HG03196 (cell line): ENCODE measurements around the gene CELA2B.
"Not testable (repeated sequence)": the region's sequence is repeated elsewhere in the genome, so short reads cannot be mapped to it uniquely, and the experiment has no call there.

Experiments
- ATAC-seq: cut with Tn5 transposase; IDR thresholded peaks from one replicate; pipeline ENCODE4 v1.9.1; 2021; ENCODE audit not compliant: unreplicated experiment

Gene CELA2B

DNA sequence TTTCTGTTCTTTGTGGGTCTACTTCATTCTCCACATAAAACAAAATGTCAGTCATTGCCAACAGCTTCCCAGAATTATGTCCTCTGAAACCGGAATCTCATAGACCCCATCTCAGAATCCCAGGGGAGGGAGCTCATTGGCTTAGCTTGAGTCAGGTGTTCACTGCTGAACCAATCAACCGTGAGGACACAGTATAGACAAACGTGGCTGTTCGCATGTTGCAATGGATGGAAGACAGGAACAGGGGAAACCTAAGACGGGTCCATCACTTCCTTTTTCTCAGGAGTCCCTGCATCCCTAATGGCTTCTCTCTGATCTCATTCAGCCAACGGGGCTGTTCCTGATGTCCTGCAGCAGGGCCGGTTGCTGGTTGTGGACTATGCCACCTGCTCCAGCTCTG, 10.2 kb upstream of the CELA2B start:
- ATAC-seq = no peak

DNA sequence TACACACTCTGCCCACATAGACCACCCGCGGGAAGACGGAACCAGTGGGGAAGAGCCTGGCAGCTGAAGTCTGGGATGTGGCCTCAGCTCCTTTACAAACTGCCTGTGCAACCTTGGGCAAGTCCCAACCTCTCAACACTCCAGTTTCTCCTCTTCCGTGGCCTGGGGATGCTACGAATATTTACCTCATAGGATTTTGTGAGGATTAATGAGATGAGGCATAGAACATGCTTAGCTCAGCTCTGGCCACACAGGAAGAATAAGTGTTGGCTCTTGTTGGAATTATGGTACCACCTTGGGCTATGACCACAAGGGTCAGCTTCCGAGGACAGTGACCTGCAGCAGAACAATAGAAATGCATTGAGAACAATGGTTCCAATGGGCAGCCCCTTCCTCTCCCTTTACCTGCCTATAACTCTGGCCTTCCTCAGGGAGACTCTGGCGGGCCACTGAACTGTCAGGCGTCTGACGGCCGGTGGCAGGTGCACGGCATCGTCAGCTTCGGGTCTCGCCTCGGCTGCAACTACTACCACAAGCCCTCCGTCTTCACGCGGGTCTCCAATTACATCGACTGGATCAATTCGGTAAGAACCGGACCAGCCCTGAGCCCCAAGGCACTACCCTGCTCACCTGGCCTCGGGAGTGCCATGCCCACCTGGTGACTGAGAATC, 8.8 kb upstream of the CELA2B start:
- ATAC-seq = not testable (repeated sequence)

DNA sequence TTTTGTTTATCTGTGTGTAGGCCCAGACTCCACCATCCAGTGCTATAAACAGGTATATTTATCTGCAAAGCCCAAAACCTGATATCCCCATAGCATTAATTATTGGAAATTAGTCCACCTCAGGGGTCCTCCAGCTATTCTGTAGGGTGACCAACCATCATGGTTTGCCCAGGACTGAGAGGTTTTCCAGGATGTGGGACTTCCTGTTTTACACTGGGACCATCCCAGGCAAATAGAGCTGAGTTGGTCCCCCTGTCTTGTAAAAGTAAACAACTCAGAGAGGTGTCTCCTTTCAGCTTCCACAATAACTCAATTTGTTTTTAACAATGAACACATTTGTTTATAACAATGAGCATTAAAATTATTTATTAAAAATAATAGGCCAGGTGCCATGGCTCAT, 7.8 kb upstream of the CELA2B start:
- ATAC-seq = no peak

DNA sequence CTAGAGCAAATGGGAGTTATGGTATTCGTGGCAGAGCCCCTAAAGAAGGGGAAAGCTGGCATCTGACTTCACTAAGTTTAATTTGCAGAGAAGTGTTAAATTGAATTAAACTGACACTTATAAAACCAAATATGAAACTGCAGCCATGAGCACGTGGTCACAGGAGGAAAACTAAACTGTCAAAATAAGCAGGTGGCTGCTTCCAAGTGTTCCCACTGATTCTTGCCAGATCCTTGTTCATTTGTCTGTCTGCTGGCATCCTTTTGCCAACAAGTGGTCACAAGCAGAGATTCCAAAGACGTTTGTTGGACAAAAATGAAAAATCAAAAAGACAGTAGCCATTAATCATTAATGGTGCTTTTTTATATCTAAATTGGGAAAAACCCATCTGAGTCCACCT, 6.5 kb upstream of the CELA2B start:
- ATAC-seq = no peak

DNA sequence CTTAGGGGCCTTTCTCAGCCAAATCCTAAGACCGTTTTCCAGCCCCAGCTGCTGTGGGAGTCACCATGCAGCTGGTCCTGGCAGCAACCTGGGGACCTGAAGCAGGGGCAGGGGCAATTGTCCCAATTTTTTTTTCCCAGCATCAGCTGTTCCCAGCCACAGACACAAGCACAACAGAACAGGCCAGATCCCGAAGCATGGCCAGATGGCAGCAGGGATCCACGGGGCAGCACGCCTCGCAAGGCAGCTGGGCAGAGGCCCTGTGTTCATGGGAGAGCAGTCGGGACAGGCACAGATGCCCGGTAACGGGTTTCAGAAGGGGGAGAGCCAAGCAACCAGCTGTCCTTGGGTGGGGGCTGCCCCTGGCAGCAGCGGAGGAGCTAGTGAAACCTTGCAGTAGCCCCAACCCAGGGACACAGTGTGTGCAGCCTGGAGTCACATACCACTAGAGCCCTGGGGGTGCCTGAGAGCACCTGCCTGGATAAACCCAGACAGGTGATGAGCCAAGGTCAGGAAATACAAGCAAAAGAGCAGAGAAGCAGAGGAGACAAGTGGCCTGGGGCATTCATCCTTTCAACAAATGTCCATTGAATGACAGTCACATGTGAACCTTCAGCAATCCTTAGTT, 6.0 kb upstream of the CELA2B start:
- ATAC-seq = not testable (repeated sequence)

DNA sequence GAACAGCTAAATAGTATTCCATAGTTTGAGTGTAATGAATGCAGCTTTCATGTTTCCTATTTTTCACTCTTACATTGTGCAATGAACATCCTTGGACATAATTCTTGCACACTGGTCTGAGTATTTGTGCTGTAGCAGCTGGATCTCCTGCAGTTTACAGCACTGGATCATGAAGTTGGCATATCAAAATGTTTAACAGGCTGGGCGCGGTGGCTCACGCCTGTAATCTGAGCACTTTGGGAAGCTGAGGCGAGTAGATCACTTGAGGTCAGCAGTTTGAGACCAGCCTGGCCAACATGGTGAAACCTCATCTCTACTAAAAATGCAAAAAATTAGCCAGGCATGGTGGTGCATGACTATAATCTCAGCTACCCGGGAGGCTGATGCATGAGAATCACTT, 4.8 kb upstream of the CELA2B start:
- not testable (repeated sequence) for ATAC-seq

DNA sequence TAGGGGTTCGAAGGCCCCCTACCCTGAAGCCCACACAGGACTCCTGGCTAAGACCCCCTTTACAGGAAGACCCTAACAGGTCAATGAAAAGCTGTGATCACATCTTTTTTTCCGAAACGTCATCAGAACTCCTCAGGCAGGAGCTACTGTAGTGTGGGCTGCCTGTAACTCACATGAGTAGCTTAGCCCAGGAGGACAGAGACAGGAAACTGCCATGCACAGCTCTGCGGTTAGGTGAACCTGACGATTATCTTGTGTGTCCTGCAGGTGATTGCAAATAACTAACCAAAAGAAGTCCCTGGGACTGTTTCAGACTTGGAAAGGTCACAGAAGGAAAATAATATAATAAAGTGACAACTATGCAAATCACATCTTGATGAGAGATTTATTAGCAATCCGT, 4.2 kb upstream of the CELA2B start:
- ATAC-seq = not testable (repeated sequence)

DNA sequence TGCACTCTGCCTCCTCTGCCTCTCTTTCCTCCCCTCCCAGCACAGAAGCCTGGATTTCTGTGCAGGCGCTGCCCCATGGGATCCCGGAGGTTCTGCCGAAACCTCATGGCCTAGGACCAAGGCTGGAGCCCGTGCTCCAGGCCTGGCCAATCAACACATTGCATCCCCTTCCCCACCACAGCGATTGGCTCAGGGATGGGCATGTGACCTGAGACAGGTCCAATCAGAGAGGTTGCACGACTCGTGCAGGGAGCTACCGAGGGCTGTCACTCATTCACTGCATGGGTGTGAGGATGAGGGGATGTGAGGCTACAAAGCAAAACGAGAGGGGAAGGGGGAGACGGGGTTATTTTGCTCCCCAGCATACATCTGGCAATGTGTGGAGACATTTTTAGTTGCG, 3.3 kb upstream of the CELA2B start:
- ATAC-seq = no peak

DNA sequence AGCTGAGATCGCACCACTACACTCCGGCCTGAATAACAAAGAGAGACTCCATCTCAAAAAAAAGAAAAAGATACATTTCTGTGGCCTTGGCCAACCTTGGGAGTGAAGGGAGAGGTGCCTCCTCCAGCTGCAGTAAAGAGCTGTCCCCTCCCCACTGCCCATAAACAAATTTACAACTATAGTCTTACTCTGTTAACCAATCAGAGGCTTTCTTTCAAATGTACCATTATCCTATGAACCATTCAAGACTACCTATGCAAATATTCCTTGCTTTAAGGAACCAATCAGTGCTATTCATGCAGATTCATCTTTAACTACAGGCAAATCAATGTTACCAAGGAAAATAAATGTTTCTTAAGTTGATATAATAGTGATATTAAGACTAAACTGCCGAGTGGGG, 1.0 kb downstream of the CELA2B start:
- no peak for ATAC-seq

DNA sequence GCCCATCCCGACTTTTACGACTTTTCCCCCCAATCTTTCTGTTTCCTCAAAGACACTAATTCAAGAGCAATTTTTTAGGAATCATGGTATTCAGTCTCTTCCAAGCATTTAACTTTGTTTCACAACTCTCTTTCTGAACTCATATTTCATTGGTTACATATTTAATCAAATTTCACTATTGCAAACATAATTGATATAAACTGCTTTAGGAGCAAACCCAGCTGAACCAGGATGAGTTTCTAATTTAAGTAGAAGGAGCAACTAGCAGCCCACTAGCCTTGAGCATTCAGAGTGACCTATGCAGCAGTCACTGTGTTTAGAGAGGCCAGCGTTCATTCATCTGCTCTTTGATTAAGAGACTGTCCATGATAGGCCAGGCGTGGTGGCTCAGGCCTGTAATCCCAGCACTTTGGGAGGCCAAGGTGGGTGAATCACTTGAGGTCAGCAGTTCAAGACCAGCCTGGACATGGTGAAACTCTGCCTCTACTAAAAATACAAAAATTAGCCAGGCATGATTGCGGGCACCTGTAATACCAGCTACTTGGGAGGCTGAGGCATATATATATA, 1.8 kb downstream of the CELA2B start:
- ATAC-seq = no peak

DNA sequence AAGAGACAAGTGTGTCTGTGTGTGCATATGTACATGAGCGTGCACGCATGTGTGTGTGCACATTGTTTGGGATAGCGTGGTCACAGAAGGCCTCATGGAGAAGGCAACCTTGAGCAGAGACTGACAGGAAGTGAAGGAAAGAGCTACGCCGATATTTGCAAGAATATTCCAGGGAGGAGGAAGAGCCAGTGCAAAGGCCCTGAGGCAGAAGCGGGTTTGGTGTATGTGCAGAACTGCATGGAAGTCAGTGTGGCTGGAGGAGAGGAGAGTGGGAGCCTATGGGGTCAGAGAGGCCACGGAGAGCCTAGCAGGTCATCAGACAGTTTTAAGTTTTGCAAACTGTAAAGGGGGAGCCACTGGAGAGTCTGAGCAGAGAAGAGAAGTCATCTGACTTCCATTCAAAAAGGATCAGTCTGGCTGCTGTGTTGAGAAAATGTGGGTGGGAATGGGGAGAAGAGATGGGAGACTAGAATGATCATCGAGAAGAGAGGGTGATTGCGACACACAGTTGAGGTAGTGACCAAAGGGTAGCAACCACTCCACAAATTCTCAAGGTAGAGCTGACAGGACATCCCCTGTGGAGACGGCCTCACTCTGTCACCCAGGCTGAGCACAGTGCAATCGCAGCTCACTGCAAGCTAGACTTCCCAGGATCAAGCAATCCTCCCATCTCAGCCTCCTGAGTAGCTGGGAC, 3.9 kb downstream of the CELA2B start:
- ATAC-seq = no peak

DNA sequence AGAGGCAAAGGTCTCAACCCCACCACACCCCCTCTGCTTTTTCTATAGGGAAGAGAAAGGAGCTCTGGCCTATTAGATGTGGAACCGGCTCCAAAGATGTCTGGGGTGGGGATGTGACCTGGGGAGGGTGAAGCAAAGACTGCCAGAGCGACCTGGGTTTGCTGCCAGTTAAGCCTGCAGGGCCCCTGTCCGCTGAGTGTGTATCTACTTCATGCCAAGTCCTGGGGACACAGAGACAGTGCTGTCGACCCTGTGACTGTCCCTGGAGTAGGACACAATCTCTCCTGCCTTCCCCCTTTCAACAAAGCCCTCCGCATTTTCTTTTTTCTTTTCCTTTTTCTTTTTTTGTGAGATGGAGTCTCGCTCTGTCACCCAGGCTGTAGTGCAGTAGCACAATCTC, 6.6 kb downstream of the CELA2B start:
- ATAC-seq = not testable (repeated sequence)

DNA sequence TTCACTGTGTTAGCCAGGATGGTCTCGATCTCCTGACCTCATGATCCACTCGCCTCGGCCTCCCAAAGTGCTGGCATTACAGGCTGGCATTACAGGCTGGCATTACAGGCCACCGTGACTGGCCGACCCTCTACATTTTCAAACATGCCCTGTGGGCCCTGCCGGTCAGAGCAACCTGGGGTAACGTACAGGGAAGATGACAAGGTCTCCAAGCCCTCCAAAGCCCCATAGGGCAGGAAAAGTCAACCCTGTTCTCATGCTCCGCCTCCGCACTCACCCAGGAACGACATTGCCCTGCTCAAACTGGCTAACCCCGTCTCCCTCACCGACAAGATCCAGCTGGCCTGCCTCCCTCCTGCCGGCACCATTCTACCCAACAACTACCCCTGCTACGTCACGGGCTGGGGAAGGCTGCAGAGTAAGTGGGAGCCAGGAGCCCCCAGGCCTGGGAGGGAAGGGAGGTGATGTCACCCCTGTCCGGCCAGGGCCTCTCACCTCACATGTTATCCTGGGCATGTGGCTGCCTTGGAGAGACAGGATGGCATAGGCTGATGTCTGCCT, 7.2 kb downstream of the CELA2B start:
- ATAC-seq = not testable (repeated sequence)

DNA sequence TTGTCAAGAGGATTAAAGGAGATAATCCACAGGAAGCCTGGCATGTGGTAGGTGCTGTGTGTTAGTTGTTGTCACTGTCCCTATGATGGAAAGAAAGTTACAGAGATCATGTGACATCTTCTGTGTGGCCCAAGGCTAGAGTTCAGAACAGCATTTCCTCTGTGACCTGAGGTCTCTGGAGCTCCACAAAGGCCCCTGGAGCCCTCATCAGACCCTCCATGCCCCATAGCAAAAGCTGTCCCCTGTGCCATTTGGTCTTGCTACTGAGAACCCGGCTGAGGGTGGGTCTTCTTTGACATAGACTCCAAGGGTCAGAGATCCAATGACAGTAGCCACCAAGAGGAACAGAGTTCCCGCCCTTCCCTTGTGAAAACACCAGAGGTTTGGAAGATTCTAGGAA, 8.1 kb downstream of the CELA2B start:
- no peak for ATAC-seq

DNA sequence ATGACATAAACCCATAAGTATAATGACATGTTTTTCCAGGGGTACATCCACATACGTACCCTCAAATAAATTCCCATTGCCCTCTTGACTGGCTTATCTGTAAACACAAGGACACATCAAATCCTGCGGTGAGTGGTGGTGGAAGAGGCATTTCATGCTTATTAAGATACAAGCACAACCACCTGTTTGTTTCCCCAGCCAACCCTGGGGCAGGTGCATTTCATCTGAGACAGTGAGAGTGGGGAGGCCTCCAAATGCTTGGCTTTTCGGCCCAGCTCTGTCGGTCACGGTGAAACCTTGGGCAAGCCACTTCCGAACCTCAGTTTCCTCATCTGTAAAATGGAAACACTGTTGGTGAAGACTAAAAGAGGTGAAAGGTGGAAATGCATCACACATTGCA, 8.5 kb downstream of the CELA2B start:
- ATAC-seq = not testable (repeated sequence)

DNA sequence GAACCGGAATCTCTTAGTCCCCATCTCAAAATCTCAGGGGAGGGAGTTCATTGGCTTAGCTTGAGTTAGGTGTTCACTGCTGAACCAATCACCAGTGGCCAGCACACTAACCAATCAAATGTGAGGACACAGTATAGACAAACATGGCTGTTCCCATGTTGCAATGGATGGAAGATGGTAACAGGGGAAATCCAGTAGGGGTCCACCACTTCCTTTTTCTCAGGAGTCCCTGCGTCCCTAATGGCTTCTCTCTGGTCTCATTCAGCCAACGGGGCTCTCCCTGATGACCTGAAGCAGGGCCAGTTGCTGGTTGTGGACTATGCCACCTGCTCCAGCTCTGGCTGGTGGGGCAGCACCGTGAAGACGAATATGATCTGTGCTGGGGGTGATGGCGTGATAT, 9.7 kb downstream of the CELA2B start:
- ATAC-seq = no peak

DNA sequence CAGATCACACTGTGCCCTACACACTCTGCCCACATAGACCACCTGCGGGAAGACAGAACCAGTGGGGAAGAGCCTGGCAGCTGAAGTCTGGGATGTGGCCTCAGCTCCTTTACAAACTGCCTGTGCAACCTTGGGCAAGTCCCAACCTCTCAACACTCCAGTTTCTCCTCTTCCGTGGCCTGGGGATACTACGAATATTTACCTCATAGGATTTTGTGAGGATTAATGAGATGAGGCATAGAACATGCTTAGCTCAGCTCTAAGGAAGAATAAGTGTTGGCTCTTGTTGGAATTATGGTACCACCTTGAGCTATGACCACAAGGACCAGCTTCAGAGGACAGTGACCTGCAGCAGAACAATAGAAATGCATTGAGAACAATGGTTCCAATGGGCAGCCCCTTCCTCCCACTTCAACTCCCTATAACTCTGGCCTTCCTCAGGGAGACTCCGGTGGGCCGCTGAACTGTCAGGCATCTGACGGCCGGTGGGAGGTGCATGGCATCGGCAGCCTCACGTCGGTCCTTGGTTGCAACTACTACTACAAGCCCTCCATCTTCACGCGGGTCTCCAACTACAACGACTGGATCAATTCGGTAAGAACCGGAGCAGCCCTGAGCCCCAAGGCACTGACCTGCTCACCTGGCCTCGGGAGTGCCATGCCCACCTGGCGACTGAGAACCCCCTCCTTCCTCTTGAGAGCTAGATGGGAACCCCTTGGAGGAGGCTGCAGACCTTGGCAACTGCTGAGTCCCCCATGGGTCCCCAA, 11.1 kb downstream of the CELA2B start:
- not testable (repeated sequence) for ATAC-seq

DNA sequence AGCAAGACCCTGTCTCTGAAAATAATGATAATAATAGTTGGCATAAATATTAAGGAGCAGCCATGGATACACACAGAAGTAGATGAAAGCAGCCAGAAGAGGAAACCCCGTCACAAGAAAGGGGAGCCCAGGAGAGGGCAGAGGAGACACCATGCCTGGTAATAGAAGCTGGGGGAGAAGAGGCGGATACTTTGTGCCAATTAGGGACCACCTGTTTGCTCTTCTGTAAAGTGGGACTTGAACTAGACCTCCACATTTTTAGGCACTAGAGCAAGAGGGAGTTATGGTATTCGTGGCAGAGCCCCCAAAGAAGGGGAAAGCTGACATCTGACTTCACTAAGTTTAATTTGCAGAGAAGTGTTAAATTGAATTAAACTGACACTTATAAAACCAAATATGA, 12.5 kb downstream of the CELA2B start:
- ATAC-seq = no peak

DNA sequence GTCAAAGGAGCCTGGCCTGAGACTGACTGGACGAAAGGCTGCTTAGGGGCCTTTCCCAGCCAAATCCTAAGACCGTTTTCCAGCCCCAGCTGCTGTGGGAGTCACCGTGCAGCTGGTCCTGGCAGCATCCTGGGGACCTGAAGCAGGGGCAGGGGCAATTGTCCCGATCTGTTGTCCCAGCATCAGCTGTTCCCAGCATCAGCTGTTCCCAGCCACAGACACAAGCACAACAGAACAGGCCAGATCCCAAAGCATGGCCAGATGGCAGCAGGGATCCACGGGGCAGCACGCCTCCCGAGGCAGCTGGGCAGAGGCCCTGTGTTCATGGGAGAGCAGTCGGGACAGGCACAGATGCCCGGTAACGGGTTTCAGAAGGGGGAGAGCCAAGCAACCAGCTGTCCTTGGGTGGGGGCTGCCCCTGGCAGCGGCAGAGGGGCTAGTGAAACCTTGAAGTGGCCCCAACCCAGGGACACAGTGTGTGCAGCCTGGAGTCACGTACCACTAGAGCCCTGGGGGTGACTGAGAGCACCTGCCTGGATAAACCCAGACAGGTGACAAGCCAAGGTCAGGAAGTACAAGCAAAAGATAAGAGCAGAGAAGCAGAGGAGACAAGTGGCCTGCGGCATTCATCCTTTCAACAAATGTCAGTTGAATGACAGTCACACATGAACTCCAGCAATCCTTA, 13.3 kb downstream of the CELA2B start:
- ATAC-seq = no peak

DNA sequence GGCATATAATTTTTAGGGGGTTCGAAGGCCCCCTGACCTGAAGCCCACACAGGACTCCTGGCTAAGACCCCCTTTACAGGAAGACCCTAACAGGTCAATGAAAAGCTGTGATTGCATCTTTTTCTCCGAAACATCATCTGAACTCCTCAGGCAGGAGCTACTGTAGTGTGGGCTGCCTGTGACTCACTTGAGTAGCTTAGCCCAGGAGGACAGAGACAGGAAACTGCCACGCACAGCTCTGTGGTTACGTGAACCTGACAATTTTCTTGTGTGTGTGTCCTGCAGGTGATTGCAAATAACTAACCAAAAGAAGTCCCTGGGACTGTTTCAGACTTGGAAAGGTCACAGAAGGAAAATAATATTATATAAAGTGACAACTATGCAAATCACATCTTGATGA, 15.1 kb downstream of the CELA2B start:
- not testable (repeated sequence) for ATAC-seq
